Measurements from ENCODE around the gene KRTAP5-5.
"Not testable (repeated sequence)": the region's sequence is repeated elsewhere in the genome, so short reads cannot be mapped to it uniquely, and the experiment has no call there.

Gene KRTAP5-5

GRCh38 chr11:1629326-1630185 is at the start of gene KRTAP5-5:
Gene KRTAP5-5 (plus strand): TSS chr11:1629775. CDS start chr11:1629841, 66 bp downstream.
- in situ Hi-C loops (cut with MboI; ENCODE audit: low pct_unique_long_range_greater_than_20kb, low sequenced_read_pairs), result no loop called here
- no peak for DNase-seq

DNA sequence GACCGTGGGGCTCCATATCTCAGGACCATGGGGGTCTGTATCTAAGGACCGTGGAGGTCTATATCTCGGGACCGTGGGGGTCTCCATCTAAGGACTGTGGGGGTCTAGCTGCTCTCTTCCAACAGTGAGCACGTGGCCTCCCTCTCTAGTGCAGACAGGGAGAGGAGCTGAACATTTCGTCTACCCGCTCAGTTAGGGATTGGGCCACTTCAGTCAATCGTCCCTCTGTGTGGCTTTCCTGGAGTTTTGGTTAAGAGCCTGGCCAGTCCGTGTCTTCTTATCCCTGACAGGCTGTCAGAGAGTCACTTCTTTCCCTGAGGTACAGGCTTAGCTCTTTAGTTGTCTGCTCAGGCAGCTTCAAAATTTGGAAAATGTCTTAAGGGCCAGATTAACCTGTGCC is 47.6 kb upstream of the KRTAP5-5 start:
- no peak for DNase-seq
- in situ Hi-C loops (cut with MboI; ENCODE audit: low pct_unique_long_range_greater_than_20kb, low sequenced_read_pairs), result no loop called here

DNA sequence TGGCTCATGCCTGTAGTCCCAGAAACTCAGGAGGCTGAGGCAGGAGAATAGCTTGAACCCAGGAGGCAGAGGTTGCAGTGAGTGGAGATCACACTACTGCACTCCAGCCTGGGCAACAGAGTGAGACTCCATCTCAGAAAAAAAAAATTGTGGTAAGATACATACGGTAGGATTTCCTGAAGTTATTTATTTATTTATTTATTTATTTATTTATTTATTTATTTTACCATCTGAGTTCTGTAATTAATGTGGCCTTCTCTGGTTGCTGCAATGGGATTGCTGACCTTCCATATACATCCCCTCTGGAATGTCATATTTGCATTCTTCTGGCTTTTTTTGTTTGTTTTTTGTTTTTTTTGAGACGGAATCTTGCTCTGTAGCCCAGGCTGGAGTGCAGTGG is 46.7 kb upstream of the KRTAP5-5 start:
- in situ Hi-C loops (cut with MboI; ENCODE audit: low pct_unique_long_range_greater_than_20kb, low sequenced_read_pairs); DNase-seq: not testable (repeated sequence)

GRCh38 chr11:1584661-1585370 is 44.8 kb upstream of the KRTAP5-5 start, which contains the start of gene KRTAP5-1:
Gene KRTAP5-1 (minus strand): TSS chr11:1585283. CDS start chr11:1585249, 34 bp downstream.
- DNase-seq; in situ Hi-C loops (cut with MboI; ENCODE audit: low pct_unique_long_range_greater_than_20kb, low sequenced_read_pairs): not testable (repeated sequence)

DNA sequence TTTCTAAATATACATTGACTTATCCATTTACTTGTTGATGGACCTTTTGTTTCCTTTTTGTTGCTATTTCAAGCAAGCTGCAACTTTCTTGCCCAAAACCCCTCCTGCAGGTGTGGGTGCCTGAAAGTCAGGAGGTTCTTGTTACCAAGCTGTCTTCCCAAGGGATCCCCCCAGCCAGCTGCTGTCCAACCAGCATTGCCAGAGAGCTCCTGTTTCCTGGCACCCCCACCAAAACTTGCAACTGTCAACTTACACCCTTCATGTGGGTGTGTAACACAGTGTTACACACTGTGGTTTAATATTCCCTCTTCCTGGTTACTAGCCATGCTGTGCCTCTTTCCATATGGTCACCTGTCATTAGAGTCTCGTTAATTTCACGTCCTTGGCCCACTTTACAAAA is 42.9 kb upstream of the KRTAP5-5 start:
- in situ Hi-C loops (cut with MboI; ENCODE audit: low pct_unique_long_range_greater_than_20kb, low sequenced_read_pairs), result no loop called here
- no peak for DNase-seq

DNA sequence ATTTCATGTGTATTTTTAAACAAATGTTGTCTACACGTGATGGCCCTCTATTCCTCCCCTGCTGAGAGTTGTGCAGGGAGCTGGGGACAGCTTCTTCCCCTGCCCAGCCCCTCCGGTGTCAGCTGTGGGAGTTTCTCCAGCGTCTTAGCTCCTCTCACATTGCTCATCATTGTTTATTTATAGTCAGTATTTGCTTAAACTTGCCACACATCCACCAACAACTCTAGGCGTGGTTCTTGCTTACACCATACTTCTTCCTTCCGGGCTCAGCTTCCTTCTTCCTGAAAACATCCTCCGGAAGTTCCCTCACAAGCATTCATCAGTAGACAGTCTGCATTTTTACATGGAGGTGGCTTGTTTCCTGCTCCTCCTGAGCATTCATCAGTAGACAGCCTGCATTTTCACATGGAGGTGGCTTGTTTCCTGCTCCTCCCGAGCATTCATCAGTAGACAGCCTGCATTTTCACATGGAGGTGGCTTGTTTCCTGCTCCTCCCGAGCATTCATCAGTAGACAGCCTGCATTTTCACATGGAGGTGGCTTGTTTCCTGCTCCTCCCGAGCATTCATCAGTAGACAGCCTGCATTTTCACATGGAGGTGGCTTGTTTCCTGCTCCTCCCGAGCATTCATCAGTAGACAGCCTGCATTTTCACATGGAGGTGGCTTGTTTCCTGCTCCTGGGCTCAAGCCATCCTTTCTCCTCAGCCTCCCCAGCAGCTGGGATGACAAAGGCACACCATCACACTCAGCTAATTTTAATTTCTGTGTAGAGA is 40.2 kb upstream of the KRTAP5-5 start:
- in situ Hi-C loops (cut with MboI; ENCODE audit: low pct_unique_long_range_greater_than_20kb, low sequenced_read_pairs); DNase-seq: not testable (repeated sequence)

- DNase-seq, result no peak
- in situ Hi-C loops (cut with MboI; ENCODE audit: low pct_unique_long_range_greater_than_20kb, low sequenced_read_pairs), result no loop called here
These were observed 39.6 kb upstream of the KRTAP5-5 start for GRCh38 chr11:1589996-1590395.

GRCh38 chr11:1592628-1593027 is 36.9 kb upstream of the KRTAP5-5 start:
- no peak for DNase-seq
- in situ Hi-C loops (cut with MboI; ENCODE audit: low pct_unique_long_range_greater_than_20kb, low sequenced_read_pairs), result no loop called here

DNA sequence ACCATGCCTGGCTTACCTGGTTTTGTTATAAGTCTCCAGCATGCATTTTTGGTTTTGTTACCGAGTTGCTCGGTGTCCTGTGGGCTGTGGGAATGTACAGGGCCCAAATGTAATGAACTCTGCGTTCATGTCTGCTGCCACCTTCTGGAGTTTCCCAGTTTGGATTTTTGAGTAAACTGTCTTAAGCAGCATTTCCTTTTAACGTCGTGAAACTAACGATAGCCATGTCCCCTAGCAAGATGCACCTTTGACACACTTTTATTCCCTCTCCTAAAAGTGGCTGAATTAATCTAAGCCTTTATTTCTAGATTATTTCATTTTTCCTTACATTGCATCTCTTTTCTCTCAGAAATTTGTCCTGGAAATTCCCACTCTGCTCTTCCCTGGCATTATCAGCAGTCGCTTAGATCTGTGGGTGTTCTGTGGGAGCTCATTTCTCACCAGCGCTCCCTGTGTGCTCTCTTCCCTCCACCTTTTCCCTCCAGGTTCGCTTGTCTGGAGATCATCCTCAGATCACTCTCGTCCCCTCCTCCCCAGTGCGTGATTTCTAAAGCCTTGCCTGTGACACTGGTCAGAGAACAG is 33.5 kb upstream of the KRTAP5-5 start:
- DNase-seq; in situ Hi-C loops (cut with MboI; ENCODE audit: low pct_unique_long_range_greater_than_20kb, low sequenced_read_pairs): not testable (repeated sequence)

DNA sequence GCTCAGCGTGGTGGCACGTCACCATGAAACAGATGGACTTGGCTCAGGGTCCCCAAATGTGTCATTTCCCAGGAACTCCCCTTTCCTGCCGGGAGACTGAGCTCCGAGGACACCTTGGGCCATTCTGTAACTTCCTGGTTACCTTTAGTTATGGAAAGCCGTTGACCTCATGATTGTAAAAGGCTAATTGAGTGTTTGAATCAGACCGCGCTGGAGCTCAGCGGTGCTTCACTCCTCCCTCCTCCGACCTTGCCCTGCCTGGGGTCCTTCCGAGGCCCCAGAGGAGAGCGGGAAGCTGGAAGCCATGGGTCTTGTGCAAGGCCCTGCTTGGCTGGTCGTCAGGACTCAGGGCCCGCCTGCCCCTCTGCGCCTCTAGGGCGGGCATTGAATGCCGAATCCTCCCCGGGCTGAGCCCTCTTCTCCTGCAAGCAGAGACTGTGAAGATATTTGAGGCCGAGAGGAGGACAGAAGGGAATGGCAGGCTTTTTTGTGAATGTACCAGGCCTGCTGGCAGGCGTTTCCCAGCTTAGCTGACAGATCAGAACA is 32.9 kb upstream of the KRTAP5-5 start:
- DNase-seq; in situ Hi-C loops (cut with MboI; ENCODE audit: low pct_unique_long_range_greater_than_20kb, low sequenced_read_pairs): not testable (repeated sequence)

DNA sequence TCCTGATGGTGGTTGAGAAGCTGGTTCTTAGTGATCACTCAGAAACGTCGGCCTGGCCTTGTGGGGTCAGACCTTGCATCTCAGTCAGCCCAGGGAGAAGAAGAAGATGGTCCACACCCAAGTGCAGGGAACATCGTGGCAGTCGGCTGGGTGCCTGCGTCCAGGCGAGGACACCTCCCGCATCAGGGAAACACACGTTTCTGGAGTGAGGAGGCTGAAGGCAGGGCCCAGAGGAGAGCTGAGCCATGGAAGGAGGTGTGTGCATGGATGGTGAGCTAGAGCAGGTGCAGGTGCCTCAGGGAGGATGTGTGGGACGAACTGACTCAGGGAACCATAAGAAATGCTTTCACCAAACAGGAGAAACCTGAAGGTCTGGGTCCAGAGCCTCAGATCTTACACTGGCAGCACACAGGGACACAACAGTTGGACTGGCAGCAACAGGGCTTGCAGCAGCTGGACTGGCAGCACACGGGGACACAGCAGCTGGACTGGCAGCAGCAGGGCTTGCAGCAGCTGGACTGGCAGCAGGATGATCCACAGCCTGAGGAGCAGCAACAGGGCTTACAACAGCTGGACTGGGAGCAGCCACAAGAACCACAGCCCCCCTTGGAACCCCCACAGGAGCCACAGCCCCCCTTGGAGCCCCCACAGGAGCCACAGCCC is 32.1 kb upstream of the KRTAP5-5 start:
- in situ Hi-C loops (cut with MboI; ENCODE audit: low pct_unique_long_range_greater_than_20kb, low sequenced_read_pairs), result no loop called here

GRCh38 chr11:1597994-1598380 is 31.6 kb upstream of the KRTAP5-5 start, which contains the start of gene KRTAP5-2:
Gene KRTAP5-2 (minus strand): TSS chr11:1598294. CDS start chr11:1598250, 44 bp downstream.
- in situ Hi-C loops (cut with MboI; ENCODE audit: low pct_unique_long_range_greater_than_20kb, low sequenced_read_pairs), result no loop called here
- no peak for DNase-seq

More for the DNA sequence above, 32.1 kb upstream of the KRTAP5-5 start:
- DNase-seq, result no peak

- DNase-seq; in situ Hi-C loops (cut with MboI; ENCODE audit: low pct_unique_long_range_greater_than_20kb, low sequenced_read_pairs): not testable (repeated sequence)
These were observed 31.2 kb upstream of the KRTAP5-5 start for GRCh38 chr11:1598406-1598805.

DNA sequence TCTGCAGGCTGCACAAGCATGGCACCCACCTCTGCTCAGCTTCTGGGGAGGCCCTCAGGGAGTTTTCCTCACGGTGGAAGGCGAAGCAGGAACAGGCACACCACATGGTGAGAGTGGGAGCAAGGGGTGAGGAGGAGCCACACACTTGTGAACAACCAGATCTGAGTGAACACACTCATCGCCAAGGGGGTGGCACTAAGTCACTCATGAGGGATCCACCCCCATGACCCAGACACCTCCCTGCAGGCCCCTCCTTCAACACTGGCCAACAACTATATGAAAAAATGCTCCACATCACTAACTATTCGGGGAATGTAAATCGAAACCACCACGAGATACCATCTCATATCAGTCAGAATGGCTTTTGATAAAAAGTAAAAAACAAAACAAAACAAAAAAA is 30.8 kb upstream of the KRTAP5-5 start:
- DNase-seq, result no peak
- in situ Hi-C loops (cut with MboI; ENCODE audit: low pct_unique_long_range_greater_than_20kb, low sequenced_read_pairs), result no loop called here

- in situ Hi-C loops (cut with MboI; ENCODE audit: low pct_unique_long_range_greater_than_20kb, low sequenced_read_pairs), result no loop called here
These were observed 28.9 kb upstream of the KRTAP5-5 start for GRCh38 chr11:1600626-1601025.

GRCh38 chr11:1601663-1602062 is 27.9 kb upstream of the KRTAP5-5 start:
- DNase-seq; in situ Hi-C loops (cut with MboI; ENCODE audit: low pct_unique_long_range_greater_than_20kb, low sequenced_read_pairs): not testable (repeated sequence)

More at GRCh38 chr11:1600626-1601025, 28.9 kb upstream of the KRTAP5-5 start:
- no peak for DNase-seq

- in situ Hi-C loops (cut with MboI; ENCODE audit: low pct_unique_long_range_greater_than_20kb, low sequenced_read_pairs), result no loop called here
- no peak for DNase-seq
These were observed 25.9 kb upstream of the KRTAP5-5 start for GRCh38 chr11:1603629-1604028.

GRCh38 chr11:1604181-1604580 is 25.4 kb upstream of the KRTAP5-5 start:
- in situ Hi-C loops (cut with MboI; ENCODE audit: low pct_unique_long_range_greater_than_20kb, low sequenced_read_pairs), result no loop called here
- DNase-seq, result no peak

Data from KBM-7 (cell line).